ENCODE results near the gene CEP290. TPM values are rescaled to one million over a fixed set of nuclear protein-coding genes. Genes with fewer than 3 reads are reported as not detected.

The CEP290 gene
- total and polyA plus RNA-seq, 4 donors, result 2.1 to 16.2 (median 8.1) TPM

- 83 to 85% methylated on average over 3 of the region's 3 CpGs for WGBS, 2 donors
- Histone ChIP-seq H3K9me3 (ENCODE audit: control insufficient read depth, low read length) (no peaks in the 10 kb centered on the region), H3K4me3 (ENCODE audit: low read length in 2 of 2) (no peak overlapping the region), H3K27ac (ENCODE audit: low read depth in 1 of 2, low read length in 2 of 2) (no peak overlapping the region), H3K36me3 (ENCODE audit: control insufficient read depth in 1 of 2, insufficient read depth in 2 of 2, low read length in 1 of 2) (no peaks in the 10 kb centered on the region), H3K27me3 (ENCODE audit: control insufficient read depth in 1 of 2, insufficient read depth in 2 of 2, low read length in 1 of 2) (no peaks in the 10 kb centered on the region), H3K4me1 (ENCODE audit: control insufficient read depth in 1 of 2, insufficient read depth in 2 of 2, low read length in 2 of 2) (no peaks in the 10 kb centered on the region)
- no peak for DNase-seq
- no peak for ATAC-seq (ENCODE audit: low FRiP score)
- intact Hi-C loops (cut with DNase I), result no loop called here
Observed at GRCh38 chr12:88017964-88018363, 123.9 kb downstream of the CEP290 start.

- intact Hi-C loops (cut with DNase I), result no loop called here
- no peaks in the 10 kb centered on the region for H3K9me3 ChIP-seq (ENCODE audit: control insufficient read depth, low read length)
- H3K4me1 ChIP-seq (ENCODE audit: control insufficient read depth in 1 of 2, insufficient read depth in 2 of 2, low read length in 2 of 2), result no peaks in the 10 kb centered on the region
- H3K27me3 ChIP-seq (ENCODE audit: control insufficient read depth in 1 of 2, insufficient read depth in 2 of 2, low read length in 1 of 2), result no peaks in the 10 kb centered on the region
- 4 to 7% methylated on average over 1 of the region's 1 CpG for WGBS, 2 donors
- ATAC-seq (ENCODE audit: low FRiP score) (no peak), DNase-seq (no peak)
- no peaks in the 10 kb centered on the region for H3K36me3 ChIP-seq (ENCODE audit: control insufficient read depth in 1 of 2, insufficient read depth in 2 of 2, low read length in 1 of 2)
- H3K27ac ChIP-seq (ENCODE audit: low read depth in 1 of 2, low read length in 2 of 2), result no peak overlapping the region
- H3K4me3 ChIP-seq (ENCODE audit: low read length in 2 of 2), result no peak overlapping the region
Observed at GRCh38 chr12:88015825-88016224, 126.1 kb downstream of the CEP290 start.

GRCh38 chr12:88011755-88012154, 130.1 kb downstream of the CEP290 start:
- Histone ChIP-seq H3K4me3 (ENCODE audit: low read length in 2 of 2) (no peak overlapping the region), H3K27ac (ENCODE audit: low read depth in 1 of 2, low read length in 2 of 2) (no peak overlapping the region), H3K27me3 (ENCODE audit: control insufficient read depth in 1 of 2, insufficient read depth in 2 of 2, low read length in 1 of 2) (no peaks in the 10 kb centered on the region), H3K4me1 (ENCODE audit: control insufficient read depth in 1 of 2, insufficient read depth in 2 of 2, low read length in 2 of 2) (no peaks in the 10 kb centered on the region), H3K9me3 (ENCODE audit: control insufficient read depth, low read length) (no peaks in the 10 kb centered on the region), H3K36me3 (ENCODE audit: control insufficient read depth in 1 of 2, insufficient read depth in 2 of 2, low read length in 1 of 2) (no peaks in the 10 kb centered on the region)
- intact Hi-C loops (cut with DNase I), result no loop called here
- ATAC-seq (ENCODE audit: low FRiP score), result no peak
- WGBS, 2 donors, result 4 to 14% methylated on average over 5 of the region's 5 CpGs
- no peak for DNase-seq

- ATAC-seq (ENCODE audit: low FRiP score) (no peak), DNase-seq (no peak)
- no peaks in the 10 kb centered on the region for H3K36me3 ChIP-seq (ENCODE audit: control insufficient read depth in 1 of 2, insufficient read depth in 2 of 2, low read length in 1 of 2)
- peaks cover 1% of the 10 kb centered on the region for H3K9me3 ChIP-seq (ENCODE audit: control insufficient read depth, low read length)
- WGBS, 2 donors, result 86 to 89% methylated on average over 4 of the region's 4 CpGs
- H3K4me1 ChIP-seq (ENCODE audit: control insufficient read depth in 1 of 2, insufficient read depth in 2 of 2, low read length in 2 of 2), result no peaks in the 10 kb centered on the region
- no peak overlapping the region for H3K27ac ChIP-seq (ENCODE audit: low read depth in 1 of 2, low read length in 2 of 2)
- H3K27me3 ChIP-seq (ENCODE audit: control insufficient read depth in 1 of 2, insufficient read depth in 2 of 2, low read length in 1 of 2), result no peaks in the 10 kb centered on the region
- intact Hi-C loops (cut with DNase I), result no loop called here
- H3K4me3 ChIP-seq (ENCODE audit: low read length in 2 of 2), result no peak overlapping the region
Observed at GRCh38 chr12:88006351-88006750, 135.5 kb downstream of the CEP290 start.

GRCh38 chr12:88001327-88001726, 140.6 kb downstream of the CEP290 start:
- intact Hi-C loops (cut with DNase I), result no loop called here
- WGBS, 2 donors, result 89 to 92% methylated on average over 2 of the region's 2 CpGs

More at GRCh38 chr12:88001327-88001726, 140.6 kb downstream of the CEP290 start:
- no peaks in the 10 kb centered on the region for H3K4me1 ChIP-seq (ENCODE audit: control insufficient read depth in 1 of 2, insufficient read depth in 2 of 2, low read length in 2 of 2)
- H3K9me3 ChIP-seq (ENCODE audit: control insufficient read depth, low read length), result no peaks in the 10 kb centered on the region
- no peaks in the 10 kb centered on the region for H3K36me3 ChIP-seq (ENCODE audit: control insufficient read depth in 1 of 2, insufficient read depth in 2 of 2, low read length in 1 of 2)
- DNase-seq, result no peak
- no peaks in the 10 kb centered on the region for H3K27me3 ChIP-seq (ENCODE audit: control insufficient read depth in 1 of 2, insufficient read depth in 2 of 2, low read length in 1 of 2)
- no peak overlapping the region for H3K4me3 ChIP-seq (ENCODE audit: low read length in 2 of 2)
- no peak for ATAC-seq (ENCODE audit: low FRiP score)
- no peak overlapping the region for H3K27ac ChIP-seq (ENCODE audit: low read depth in 1 of 2, low read length in 2 of 2)

Other genes starting within 250 kb of the CEP290 start
- gene C12orf50, start 112.7 kb downstream of the CEP290 start, total RNA-seq, result under 1 TPM; 0.32 to 0.48 TPM
- not detected for gene C12orf50, start 112.7 kb downstream of the CEP290 start, polyA plus RNA-seq
- 10 to 100 TPM; 20.3 to 24.3 TPM for gene TMTC3, start 219 bp upstream of the CEP290 start, total RNA-seq
- 1 to 10 TPM in 1 of 2 donors, under 1 TPM in 1; 0.88 to 8.3 TPM for gene TMTC3, start 219 bp upstream of the CEP290 start, polyA plus RNA-seq

All from aorta (tissue), 5 donors.